Stimulated activated CD4-positive, alpha-beta T cell treated with anti-CD3 and anti-CD28 coated beads, Interleukin-12 subunit alpha, Interleukin-12 subunit beta, amount 100 ng/mL, for 4 hours (primary cell): ENCODE measurements around the gene PLSCR3.

Experiments used
- DNase-seq: peaks from one replicate; pipeline ENCODE4 v3.0.0-alpha.2; 2020

PLSCR3 gene

GRCh38 chr17:7405350-7406234 lies 11.3 kb upstream of the PLSCR3 start:
- no peak for DNase-seq

- DNase-seq = peak; percentile 63
These were observed 10.5 kb upstream of the PLSCR3 start for GRCh38 chr17:7404737-7405349.

GRCh38 chr17:7403977-7404736 lies 9.8 kb upstream of the PLSCR3 start, which contains the start of gene TMEM256:
TSS of gene TMEM256 (minus strand) at chr17:7404097. CDS start at chr17:7404084, 13 bp downstream.
- peak; percentile 93 for DNase-seq

GRCh38 chr17:7403727-7403976 lies 9.3 kb upstream of the PLSCR3 start:
- DNase-seq = no peak

GRCh38 chr17:7403043-7403726 lies 8.9 kb upstream of the PLSCR3 start:
- DNase-seq = no peak

GRCh38 chr17:7398612-7399011 lies 4.3 kb upstream of the PLSCR3 start:
- DNase-seq = no peak

GRCh38 chr17:7396147-7396546 lies 1.8 kb upstream of the PLSCR3 start:
- no peak for DNase-seq

- peak; percentile 60 for DNase-seq
These were observed 493 bp downstream of the PLSCR3 start for GRCh38 chr17:7393613-7394451.

- no peak for DNase-seq
These were observed 1.4 kb downstream of the PLSCR3 start for GRCh38 chr17:7392696-7393612.

GRCh38 chr17:7391307-7391706 lies 3.0 kb downstream of the PLSCR3 start:
- no peak for DNase-seq

GRCh38 chr17:7389924-7390910 lies 4.1 kb downstream of the PLSCR3 start:
- DNase-seq = no peak

GRCh38 chr17:7388856-7389255 lies 5.5 kb downstream of the PLSCR3 start:
- no peak for DNase-seq

GRCh38 chr17:7384489-7385081 lies 9.7 kb downstream of the PLSCR3 start:
- DNase-seq = no peak

- DNase-seq = peak; percentile 77
These were observed 10.4 kb downstream of the PLSCR3 start for GRCh38 chr17:7383742-7384488.

GRCh38 chr17:7383371-7383741 lies 11.0 kb downstream of the PLSCR3 start:
- DNase-seq = no peak

GRCh38 chr17:7382901-7383300 lies 11.4 kb downstream of the PLSCR3 start:
- DNase-seq = no peak

GRCh38 chr17:7380855-7381683 lies 13.3 kb downstream of the PLSCR3 start, which contains the start of gene TNK1:
TSS of gene TNK1 (plus strand) at chr17:7381089. CDS start at chr17:7382927, 1,838 bp downstream.
- DNase-seq = no peak

GRCh38 chr17:7380321-7380720 lies 14.0 kb downstream of the PLSCR3 start:
- no peak for DNase-seq
